ENCODE data around the gene TARM1. TPM values are rescaled to one million over a fixed set of nuclear protein-coding genes. Genes with fewer than 3 reads are reported as not detected.

The TARM1 gene
- total RNA-seq, 4 donors from 2014 or later: not detected

DNA sequence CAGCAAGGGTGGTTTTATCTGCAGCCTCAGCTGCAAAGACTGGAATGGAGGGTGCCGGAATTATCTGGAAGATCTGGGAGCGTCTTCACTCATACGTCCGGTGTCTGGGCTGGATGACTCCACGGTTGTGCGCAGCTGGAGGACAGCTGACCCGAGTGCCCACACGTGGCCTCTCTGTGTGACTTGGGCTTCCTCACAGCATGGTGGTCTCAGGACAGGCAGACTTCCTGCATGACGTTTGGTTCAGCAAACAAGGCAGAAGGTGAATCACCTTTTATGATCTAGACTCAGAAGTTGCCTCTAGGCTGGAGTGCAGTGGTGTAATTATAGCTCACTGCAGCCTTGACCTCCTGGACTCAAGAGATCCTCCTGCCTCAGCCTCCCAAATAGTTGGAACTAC lies 56.5 kb downstream of the TARM1 start:
- 80 to 83% methylated on average over 9 of the region's 9 CpGs for WGBS, 2 donors
- intact Hi-C loops (cut with DNase I; ENCODE audit: low total_unique reads): loop anchor here (5.0 to 10.0 kb wide), 2 partner anchors 120 to 232 kb away; partner anchors contain the start of gene CACNG7
- DNase-seq (ENCODE audit: low spot score in 2 of 2): no peak
- TF ChIP-seq POLR2A (IDR thresholded peaks at IDR 0.05): no peak
- TF ChIP-seq, protein P1, sequence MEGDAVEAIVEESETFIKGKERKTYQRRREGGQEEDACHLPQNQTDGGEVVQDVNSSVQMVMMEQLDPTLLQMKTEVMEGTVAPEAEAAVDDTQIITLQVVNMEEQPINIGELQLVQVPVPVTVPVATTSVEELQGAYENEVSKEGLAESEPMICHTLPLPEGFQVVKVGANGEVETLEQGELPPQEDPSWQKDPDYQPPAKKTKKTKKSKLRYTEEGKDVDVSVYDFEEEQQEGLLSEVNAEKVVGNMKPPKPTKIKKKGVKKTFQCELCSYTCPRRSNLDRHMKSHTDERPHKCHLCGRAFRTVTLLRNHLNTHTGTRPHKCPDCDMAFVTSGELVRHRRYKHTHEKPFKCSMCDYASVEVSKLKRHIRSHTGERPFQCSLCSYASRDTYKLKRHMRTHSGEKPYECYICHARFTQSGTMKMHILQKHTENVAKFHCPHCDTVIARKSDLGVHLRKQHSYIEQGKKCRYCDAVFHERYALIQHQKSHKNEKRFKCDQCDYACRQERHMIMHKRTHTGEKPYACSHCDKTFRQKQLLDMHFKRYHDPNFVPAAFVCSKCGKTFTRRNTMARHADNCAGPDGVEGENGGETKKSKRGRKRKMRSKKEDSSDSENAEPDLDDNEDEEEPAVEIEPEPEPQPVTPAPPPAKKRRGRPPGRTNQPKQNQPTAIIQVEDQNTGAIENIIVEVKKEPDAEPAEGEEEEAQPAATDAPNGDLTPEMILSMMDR (IDR thresholded peaks at IDR 0.05): no peak
- no peak overlapping the region for H3K4me3 ChIP-seq (ENCODE audit: low read depth, poor library complexity, severe bottlenecking)

DNA sequence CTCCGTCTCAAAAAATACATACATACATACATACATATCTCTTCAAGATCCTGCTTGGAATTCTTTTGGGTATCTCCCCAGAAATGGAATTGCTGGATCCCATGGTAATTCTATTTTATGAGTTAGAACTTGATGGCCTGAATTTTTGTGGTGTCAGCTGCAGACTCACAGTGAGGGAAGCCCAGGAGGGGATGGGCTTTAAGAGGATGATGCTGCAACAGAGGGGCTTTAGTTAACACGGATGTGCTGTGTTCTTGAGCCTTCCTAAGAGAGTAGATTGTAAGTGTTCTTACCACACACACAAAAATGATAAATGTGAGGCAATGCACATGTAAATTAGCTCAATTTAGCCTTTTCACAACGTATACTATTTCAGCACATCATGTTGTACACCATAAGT lies 58.0 kb downstream of the TARM1 start:
- DNase-seq (ENCODE audit: low spot score in 2 of 2): no peak
- H3K4me3 ChIP-seq (ENCODE audit: low read depth, poor library complexity, severe bottlenecking): no peak overlapping the region
- TF ChIP-seq, protein P1 (IDR thresholded peaks at IDR 0.05): no peak
- TF ChIP-seq POLR2A (IDR thresholded peaks at IDR 0.05): no peak
- intact Hi-C loops (cut with DNase I; ENCODE audit: low total_unique reads): loop anchor here (5.0 to 10.0 kb wide), 2 partner anchors 118 to 231 kb away; partner anchors contain the start of gene CACNG7
- 44 to 58% methylated on average over 3 of the region's 3 CpGs for WGBS, 2 donors

DNA sequence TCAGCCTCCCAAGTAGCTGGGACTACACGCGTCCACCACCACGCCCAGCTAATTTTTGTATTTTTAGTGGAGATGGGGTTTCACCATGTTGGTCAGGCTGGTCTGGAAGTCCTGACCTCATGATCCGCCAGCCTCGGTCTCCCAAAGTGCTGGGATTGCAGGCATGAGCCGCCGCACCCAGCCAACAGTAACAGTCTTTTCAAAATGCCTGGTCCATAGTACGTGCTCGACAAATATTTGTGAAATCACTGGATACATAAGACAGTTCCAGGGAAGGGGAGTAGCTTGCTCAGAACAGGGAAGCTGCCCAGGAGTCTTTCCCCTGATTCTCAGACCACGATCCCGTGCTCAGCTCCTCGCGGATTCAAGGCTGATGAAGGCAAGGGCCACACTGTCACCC lies 59.2 kb downstream of the TARM1 start:
- intact Hi-C loops (cut with DNase I; ENCODE audit: low total_unique reads): loop anchor here (5.0 to 10.0 kb wide), 2 partner anchors 117 to 230 kb away; partner anchors contain the start of gene CACNG7
- TF ChIP-seq, protein P1 (IDR thresholded peaks at IDR 0.05): no peak
- TF ChIP-seq POLR2A (IDR thresholded peaks at IDR 0.05): no peak

GRCh38 chr19:54021363-54021762 lies 59.8 kb downstream of the TARM1 start:
- WGBS, 2 donors: 74 to 80% methylated on average over 8 of the region's 8 CpGs
- TF ChIP-seq POLR2A (IDR thresholded peaks at IDR 0.05): no peak
- TF ChIP-seq, protein P1 (IDR thresholded peaks at IDR 0.05): no peak
- no peak overlapping the region for H3K4me3 ChIP-seq (ENCODE audit: low read depth, poor library complexity, severe bottlenecking)
- intact Hi-C loops (cut with DNase I; ENCODE audit: low total_unique reads): loop anchor here (5.0 to 10.0 kb wide), 2 partner anchors 117 to 229 kb away; partner anchors contain the start of gene CACNG7
- no peak for DNase-seq (ENCODE audit: low spot score in 2 of 2)

More for the DNA sequence above, 59.2 kb downstream of the TARM1 start:
- DNase-seq (ENCODE audit: low spot score in 2 of 2): no peak
- WGBS, 2 donors: 78 to 89% methylated on average over 13 of the region's 13 CpGs
- no peak overlapping the region for H3K4me3 ChIP-seq (ENCODE audit: low read depth, poor library complexity, severe bottlenecking)

Other genes with a start within 250 kb of the TARM1 start
- gene MYADM, start 213.5 kb downstream of the TARM1 start, total RNA-seq: 10 to 100 TPM; 20.4 to 49.2 (median 33.6) TPM
- gene PRKCG, start 199.2 kb downstream of the TARM1 start, total RNA-seq: not detected
- gene CACNG7, start 172.1 kb downstream of the TARM1 start, total RNA-seq: not detected
- gene CACNG8, start 118.4 kb downstream of the TARM1 start, total RNA-seq: under 1 TPM in 2 of 4 donors, not detected in 2; 0.05 to 0.08 TPM
- not detected for gene CACNG6, start 89.7 kb downstream of the TARM1 start, total RNA-seq
- not detected for gene VSTM1, start 17.5 kb downstream of the TARM1 start, total RNA-seq
- 1 to 10 TPM; 1.9 to 6.5 (median 3.7) TPM for gene OSCAR, start 19.4 kb upstream of the TARM1 start, total RNA-seq
- 10 to 100 TPM in 3 of 4 donors, 1 to 10 TPM in 1; 2.7 to 39.4 (median 30.2) TPM for gene NDUFA3, start 21.5 kb upstream of the TARM1 start, total RNA-seq
- 10 to 100 TPM; 11.1 to 20.4 (median 16.0) TPM for gene TFPT, start 34.3 kb upstream of the TARM1 start, total RNA-seq
- gene PRPF31, start 34.4 kb upstream of the TARM1 start, total RNA-seq: 10 to 100 TPM; 39.2 to 65.1 (median 47.3) TPM
- gene CNOT3, start 56.4 kb upstream of the TARM1 start, total RNA-seq: 10 to 100 TPM; 19.5 to 56.9 (median 37.1) TPM
- 1 to 10 TPM; 6.0 to 8.4 (median 6.6) TPM for gene LENG1, start 78.4 kb upstream of the TARM1 start, total RNA-seq
- gene TMC4, start 91.8 kb upstream of the TARM1 start, total RNA-seq: 1 to 10 TPM; 2.4 to 9.3 (median 6.3) TPM
- gene MBOAT7, start 108.2 kb upstream of the TARM1 start, total RNA-seq: 100 to 1,000 TPM in 1 of 4 donors, 10 to 100 TPM in 3; 57.4 to 117 (median 62.2) TPM
- 100 to 1,000 TPM in 2 of 4 donors, 10 to 100 TPM in 2; 80.5 to 118 (median 107) TPM for gene TSEN34, start 109.9 kb upstream of the TARM1 start, total RNA-seq
- 1,000 to 10,000 TPM; 2,457 to 3,045 (median 2,759) TPM for gene RPS9, start 119.5 kb upstream of the TARM1 start, total RNA-seq
- gene LILRB3, start 141.6 kb upstream of the TARM1 start, total RNA-seq: 1 to 10 TPM in 2 of 4 donors, under 1 TPM in 2; 0.65 to 7.7 (median 3.5) TPM
- gene LILRA6, start 161.4 kb upstream of the TARM1 start, total RNA-seq: 1 to 10 TPM in 2 of 4 donors, under 1 TPM in 1, not detected in 1; 0.98 to 1.6 (median 1.5) TPM
- gene LILRB5, start 175.9 kb upstream of the TARM1 start, total RNA-seq: 1 to 10 TPM; 2.5 to 4.9 (median 4.1) TPM
- gene LILRB2, start 199.7 kb upstream of the TARM1 start, total RNA-seq: 1 to 10 TPM in 2 of 4 donors, under 1 TPM in 2; 0.78 to 1.6 (median 1.1) TPM
- 1 to 10 TPM in 1 of 4 donors, under 1 TPM in 1, not detected in 2; 0.59 to 2.4 TPM for gene LILRA5, start 231.8 kb upstream of the TARM1 start, total RNA-seq

All from lower leg skin (tissue), 4 donors.